DND-41 (cell line): ENCODE measurements around the gene EFNB2.
A peak's percentile ranks its signal among the peaks of the same experiment; 100 is the strongest.

Source experiments
- ATAC-seq: fragments of 200-7000 bp; cut with Tn5 transposase; 3 replicates; pipeline ENCODE4 v1.9.1; 2021; ENCODE audit warnings: low read depth; ENCODE audit not compliant: insufficient read depth
- DNase-seq: peaks from one replicate; pipeline ENCODE4 v3.0.0-alpha.2; 2020
- H2AFZ ChIP-seq: 2 replicates; pipeline ENCODE4 v1.6.0; 2012; ENCODE audit warnings: low read depth, low read length
- H3K27ac ChIP-seq: 2 replicates; pipeline ENCODE4 v1.5.1; 2012; ENCODE audit warnings: low read length, inconsistent platforms
- H3K27me3 ChIP-seq: fragments of 200-600 bp; sonication (generic); 2 replicates; pipeline ENCODE4 v1.6.0; 2012; ENCODE audit warnings: low read length, mild to moderate bottlenecking, inconsistent platforms; ENCODE audit not compliant: insufficient read depth, poor library complexity
- H3K36me3 ChIP-seq: 2 replicates; pipeline ENCODE4 v1.5.1; 2012; ENCODE audit warnings: low read length, inconsistent platforms; ENCODE audit not compliant: insufficient read depth
- H3K4me1 ChIP-seq: 2 replicates; pipeline ENCODE4 v1.5.1; 2012; ENCODE audit warnings: mild to moderate bottlenecking, low read length; ENCODE audit not compliant: insufficient read depth
- H3K4me2 ChIP-seq: 2 replicates; pipeline ENCODE4 v1.6.0; 2012; ENCODE audit warnings: mild to moderate bottlenecking, moderate library complexity, low read length, inconsistent platforms; ENCODE audit not compliant: insufficient read depth
- H3K4me3 ChIP-seq, 2 experiments: fragments of 200-600 bp in 1 of 2; shearing (Covaris generic) in 1 of 2; 2 replicates each; pipeline ENCODE4 v1.5.1; 2012 to 2016; ENCODE audit warnings: inconsistent platforms in 2 of 2, low read length in 2 of 2, mild to moderate bottlenecking in 2 of 2, low read depth in 1 of 2, moderate library complexity in 1 of 2
- H3K79me2 ChIP-seq: 2 replicates; pipeline ENCODE4 v1.6.0; 2012; ENCODE audit warnings: low read length, inconsistent platforms; ENCODE audit not compliant: insufficient read depth
- H3K9ac ChIP-seq: 2 replicates; pipeline ENCODE4 v1.6.0; 2012; ENCODE audit warnings: low read depth, mild to moderate bottlenecking, inconsistent platforms, low read length, moderate library complexity
- H3K9me3 ChIP-seq: 2 replicates; pipeline ENCODE4 v1.5.1; 2012; ENCODE audit warnings: low read length, moderate library complexity, mild to moderate bottlenecking, inconsistent platforms; ENCODE audit not compliant: insufficient read depth, severe bottlenecking
- H4K20me1 ChIP-seq: 2 replicates; pipeline ENCODE4 v1.6.0; 2012; ENCODE audit warnings: low read length; ENCODE audit not compliant: insufficient read depth
- CTCF ChIP-seq: IDR thresholded peaks from 2 replicates; pipeline ENCODE4 v1.5.1; 2012; ENCODE audit warnings: borderline replicate concordance, low read length, moderate library complexity, mild to moderate bottlenecking; ENCODE audit not compliant: poor library complexity, severe bottlenecking; ENCODE audit errors: extremely low read depth
- EZH2 ChIP-seq: IDR thresholded peaks from 3 replicates; pipeline ENCODE4 v1.6.1; 2012; ENCODE audit warnings: borderline replicate concordance, low read depth, mild to moderate bottlenecking, moderate library complexity, low read length, inconsistent platforms; ENCODE audit not compliant: severe bottlenecking

Gene EFNB2

GRCh38 chr13:106569233-106570095 is 34.0 kb upstream of the EFNB2 start:
- Histone ChIP-seq H3K36me3 (peaks cover 2% of the 10 kb centered on the region), H3K4me3 (no peak overlapping the region), H3K27me3 (no peaks in the 10 kb centered on the region), H3K9ac (no peak overlapping the region), H3K4me1 (peaks cover 38% of the 10 kb centered on the region), H3K79me2 (peaks cover 41% of the 10 kb centered on the region), H4K20me1 (peaks cover 27% of the 10 kb centered on the region), H3K27ac (no peak overlapping the region), H2AFZ (no peak overlapping the region), H3K9me3 (no peaks in the 10 kb centered on the region), H3K4me2 (peak overlapping the region; percentile 85)
- DNase-seq (no peak), ATAC-seq (no peak)
- TF ChIP-seq EZH2, result no peak
- no peak for TF ChIP-seq CTCF

DNA sequence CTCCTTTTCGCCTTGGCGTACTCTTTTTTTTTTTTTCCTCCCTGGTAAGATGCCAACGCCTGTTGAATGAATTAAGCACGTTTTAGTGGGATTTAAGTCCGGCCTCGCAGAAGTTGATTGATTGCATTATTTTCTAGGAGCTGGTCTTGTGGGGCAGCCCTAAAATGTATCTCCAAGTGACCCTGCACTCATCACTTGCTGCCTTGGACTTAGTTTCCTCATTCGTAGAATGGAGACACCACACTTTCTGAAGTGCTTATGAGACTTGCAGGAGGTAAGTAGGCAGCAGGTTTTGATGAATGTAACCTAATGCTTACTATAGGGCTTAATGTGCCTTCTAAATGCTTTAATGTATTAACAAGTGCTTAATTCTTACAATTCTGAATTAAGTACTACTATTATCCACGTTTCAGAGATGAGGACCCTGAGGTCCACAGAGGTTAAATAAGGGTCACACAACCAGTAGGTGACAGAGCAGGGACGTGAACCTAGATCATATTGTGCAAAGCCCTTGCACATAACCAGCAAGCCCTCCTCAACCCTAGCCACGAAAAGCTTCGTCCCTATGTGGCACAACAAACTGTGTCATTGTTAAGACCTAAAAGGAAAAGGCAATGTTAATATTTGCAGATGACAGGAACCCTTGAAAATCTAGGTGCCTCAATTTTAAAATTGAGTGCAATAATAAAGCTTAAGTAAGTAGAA is 33.0 kb upstream of the EFNB2 start:
- ATAC-seq (peak; percentile 26), DNase-seq (peak; percentile 14)
- H3K9me3 ChIP-seq, result no peaks in the 10 kb centered on the region
- H3K4me2 ChIP-seq, result peak overlapping the region; percentile 85
- H3K4me1 ChIP-seq, result peaks cover 48% of the 10 kb centered on the region
- H3K36me3 ChIP-seq, result peaks cover 8% of the 10 kb centered on the region
- peak overlapping the region; percentile 88 to 92; a peak in 3 of 4 replicates for H3K4me3 ChIP-seq
- H4K20me1 ChIP-seq, result peaks cover 37% of the 10 kb centered on the region
- H3K79me2 ChIP-seq, result peaks cover 52% of the 10 kb centered on the region
- H3K27me3 ChIP-seq, result no peaks in the 10 kb centered on the region
- H3K27ac ChIP-seq, result peak overlapping the region; percentile 66
- H3K9ac ChIP-seq, result peak overlapping the region; percentile 99
- peak overlapping the region; percentile 91 for H2AFZ ChIP-seq
- TF ChIP-seq EZH2 (no peak), CTCF (no peak)

DNA sequence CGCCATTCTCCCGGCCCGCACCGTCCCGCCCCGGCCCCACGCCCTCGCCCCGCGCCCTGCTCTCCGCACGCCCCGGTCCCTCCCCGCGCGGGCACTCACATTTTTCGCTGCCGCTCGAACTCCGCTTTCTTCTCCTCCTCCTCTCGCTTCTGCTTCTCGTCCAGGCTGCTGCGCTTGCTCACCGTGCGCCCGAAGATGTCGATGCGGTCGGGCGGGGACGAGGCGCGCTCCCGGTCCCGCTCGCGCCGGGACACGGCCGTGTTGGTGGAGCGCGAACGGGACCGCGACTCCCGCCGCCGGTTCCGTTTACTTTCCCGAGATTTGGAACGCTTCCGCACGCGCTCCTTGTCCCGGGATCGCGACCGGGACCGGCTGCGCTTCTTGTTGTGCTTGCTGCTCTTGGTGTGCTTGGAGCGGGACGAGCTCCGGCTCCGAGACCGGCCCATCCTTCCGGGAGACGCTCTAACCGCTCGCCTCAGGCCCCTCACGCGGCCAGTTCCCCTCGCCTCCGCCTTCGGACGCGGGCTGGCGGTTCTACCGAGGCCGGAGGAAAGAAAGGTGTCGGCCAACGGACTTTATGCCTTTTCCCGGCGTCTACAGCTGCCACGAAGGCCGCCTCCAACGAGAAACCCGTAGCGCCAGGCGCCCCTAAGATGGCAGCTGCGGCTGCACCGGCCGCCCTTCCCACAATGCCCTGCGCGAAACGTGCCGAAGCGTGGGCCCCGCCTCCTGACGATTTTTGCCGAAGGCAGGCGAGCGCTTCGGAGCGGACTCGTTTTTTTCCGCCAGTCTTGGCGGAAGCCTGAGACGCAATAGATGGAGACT is 32.2 kb upstream of the EFNB2 start, which contains the start of gene ARGLU1:
Gene ARGLU1 (minus strand): TSS at position 664 of the 825 bp plus-strand sequence. CDS start 218 bp downstream, at position 446.
- H3K79me2 ChIP-seq, result peaks cover 59% of the 10 kb centered on the region

More for the DNA sequence above, 32.2 kb upstream of the EFNB2 start, which contains the start of gene ARGLU1:
- peak; percentile 84 for ATAC-seq
- H2AFZ ChIP-seq, result peak within 1 kb of the TSS; percentile 91
- H3K36me3 ChIP-seq, result peaks cover 8% of the 10 kb centered on the region
- no peaks in the 10 kb centered on the region for H3K9me3 ChIP-seq
- H3K27me3 ChIP-seq, result no peaks in the 10 kb centered on the region
- H3K4me1 ChIP-seq, result peaks cover 53% of the 10 kb centered on the region
- TF ChIP-seq EZH2 (no peak), CTCF (no peak)
- H3K9ac ChIP-seq, result peak within 1 kb of the TSS; percentile 99
- DNase-seq, result peak; percentile 95
- H4K20me1 ChIP-seq, result peaks cover 44% of the 10 kb centered on the region
- peak within 1 kb of the TSS; percentile 85 for H3K4me2 ChIP-seq
- H3K4me3 ChIP-seq, result peak within 1 kb of the TSS; percentile 88 to 92
- H3K27ac ChIP-seq, result peak within 1 kb of the TSS; percentile 99
